ENCODE data around the gene PDE9A. TPM values are rescaled to one million over a fixed set of nuclear protein-coding genes. Genes with fewer than 3 reads are reported as not detected.

PDE9A gene
- total and polyA plus RNA-seq, 2 experiments from 2014 or later = 14.3 to 19.6 TPM

GRCh38 chr21:42648606-42649005 is 4.8 kb upstream of the PDE9A start:
- Histone ChIP-seq H3K79me2 (no peaks in the 10 kb centered on the region), H3K27me3 (no peaks in the 10 kb centered on the region), H3K27ac (no peak overlapping the region), H3K9me3 (ENCODE audit: low read depth) (no peaks in the 10 kb centered on the region), H3K36me3 (replicated peaks; ENCODE audit: insufficient read depth, low read depth) (no peaks in the 10 kb centered on the region), H4K20me1 (ENCODE audit: insufficient read depth, poor library complexity, severe bottlenecking) (no peaks in the 10 kb centered on the region), H3K4me1 (ENCODE audit: insufficient read depth) (no peaks in the 10 kb centered on the region), H3K4me3 (no peak overlapping the region), H3K4me2 (no peak overlapping the region), H3K9me2 (replicated peaks; ENCODE audit: insufficient read depth) (no peaks in the 10 kb centered on the region), H2AFZ (no peak overlapping the region)
- TF ChIP-seq CTCF (IDR thresholded peaks at IDR 0.05; ENCODE audit: poor library complexity) = no peak
- no peak for TF ChIP-seq EZH2 (IDR thresholded peaks at IDR 0.05; ENCODE audit: borderline replicate concordance)
- no peak for TF ChIP-seq EZH2phosphoT487 (IDR thresholded peaks at IDR 0.05; ENCODE audit: low read depth, severe bottlenecking, unreplicated experiment)
- no peak for DNase-seq (ENCODE audit: low spot score)
- 88% methylated on average over 8 of the region's 8 CpGs for WGBS (ENCODE audit: low lambda C conversion rate, missing lambda C conversion rate)

GRCh38 chr21:42649122-42650032 is 4.0 kb upstream of the PDE9A start:
- H3K4me1 ChIP-seq (ENCODE audit: insufficient read depth) = no peaks in the 10 kb centered on the region
- H2AFZ ChIP-seq = no peak overlapping the region
- whole genome bisulfite sequencing (ENCODE audit: low lambda C conversion rate, missing lambda C conversion rate) = 95% methylated on average over 24 of the region's 24 CpGs
- DNase-seq (ENCODE audit: low spot score) = no peak
- no peak for TF ChIP-seq EZH2 (IDR thresholded peaks at IDR 0.05; ENCODE audit: borderline replicate concordance)
- no peak for TF ChIP-seq CTCF (IDR thresholded peaks at IDR 0.05; ENCODE audit: poor library complexity)
- no peak for TF ChIP-seq EZH2phosphoT487 (IDR thresholded peaks at IDR 0.05; ENCODE audit: low read depth, severe bottlenecking, unreplicated experiment)
- H3K9me3 ChIP-seq (ENCODE audit: low read depth) = no peaks in the 10 kb centered on the region
- no peak overlapping the region for H3K27ac ChIP-seq
- peaks cover 2% of the 10 kb centered on the region for H3K79me2 ChIP-seq
- H4K20me1 ChIP-seq (ENCODE audit: insufficient read depth, poor library complexity, severe bottlenecking) = no peaks in the 10 kb centered on the region
- H3K4me3 ChIP-seq = no peak overlapping the region
- H3K36me3 ChIP-seq (replicated peaks; ENCODE audit: insufficient read depth, low read depth) = no peaks in the 10 kb centered on the region
- no peaks in the 10 kb centered on the region for H3K9me2 ChIP-seq (replicated peaks; ENCODE audit: insufficient read depth)
- H3K4me2 ChIP-seq = no peak overlapping the region
- H3K27me3 ChIP-seq = no peaks in the 10 kb centered on the region

- Histone ChIP-seq H4K20me1 (ENCODE audit: insufficient read depth, poor library complexity, severe bottlenecking) (peaks cover 5% of the 10 kb centered on the region), H3K27me3 (no peaks in the 10 kb centered on the region), H3K4me1 (ENCODE audit: insufficient read depth) (peaks cover 5% of the 10 kb centered on the region), H3K4me2 (no peak overlapping the region), H3K9me3 (ENCODE audit: low read depth) (no peaks in the 10 kb centered on the region), H3K36me3 (replicated peaks; ENCODE audit: insufficient read depth, low read depth) (no peaks in the 10 kb centered on the region), H3K4me3 (no peak overlapping the region), H3K9me2 (replicated peaks; ENCODE audit: insufficient read depth) (no peaks in the 10 kb centered on the region), H2AFZ (no peak overlapping the region), H3K27ac (no peak overlapping the region), H3K79me2 (peaks cover 7% of the 10 kb centered on the region)
- 95% methylated on average over 7 of the region's 11 CpGs for WGBS (ENCODE audit: low lambda C conversion rate, missing lambda C conversion rate)
- TF ChIP-seq CTCF (IDR thresholded peaks at IDR 0.05; ENCODE audit: poor library complexity) = no peak
- no peak for TF ChIP-seq EZH2 (IDR thresholded peaks at IDR 0.05; ENCODE audit: borderline replicate concordance)
- TF ChIP-seq EZH2phosphoT487 (IDR thresholded peaks at IDR 0.05; ENCODE audit: low read depth, severe bottlenecking, unreplicated experiment) = no peak
- DNase-seq (ENCODE audit: low spot score) = no peak
Observed at GRCh38 chr21:42650033-42650370, 3.4 kb upstream of the PDE9A start.
